GF-D8 (cell line): ENCODE data around the gene STX8.
A peak's percentile ranks its signal among the peaks of the same experiment; 100 is the strongest.
"Not testable (repeated sequence)": the region's sequence is repeated elsewhere in the genome, so short reads cannot be mapped to it uniquely, and the experiment has no call there.

Experiments
- DNase-seq: peaks from one replicate; lab custom pipeline; 2025; lab: John Stamatoyannopoulos, UW

The STX8 gene, protein sequence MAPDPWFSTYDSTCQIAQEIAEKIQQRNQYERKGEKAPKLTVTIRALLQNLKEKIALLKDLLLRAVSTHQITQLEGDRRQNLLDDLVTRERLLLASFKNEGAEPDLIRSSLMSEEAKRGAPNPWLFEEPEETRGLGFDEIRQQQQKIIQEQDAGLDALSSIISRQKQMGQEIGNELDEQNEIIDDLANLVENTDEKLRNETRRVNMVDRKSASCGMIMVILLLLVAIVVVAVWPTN

DNA sequence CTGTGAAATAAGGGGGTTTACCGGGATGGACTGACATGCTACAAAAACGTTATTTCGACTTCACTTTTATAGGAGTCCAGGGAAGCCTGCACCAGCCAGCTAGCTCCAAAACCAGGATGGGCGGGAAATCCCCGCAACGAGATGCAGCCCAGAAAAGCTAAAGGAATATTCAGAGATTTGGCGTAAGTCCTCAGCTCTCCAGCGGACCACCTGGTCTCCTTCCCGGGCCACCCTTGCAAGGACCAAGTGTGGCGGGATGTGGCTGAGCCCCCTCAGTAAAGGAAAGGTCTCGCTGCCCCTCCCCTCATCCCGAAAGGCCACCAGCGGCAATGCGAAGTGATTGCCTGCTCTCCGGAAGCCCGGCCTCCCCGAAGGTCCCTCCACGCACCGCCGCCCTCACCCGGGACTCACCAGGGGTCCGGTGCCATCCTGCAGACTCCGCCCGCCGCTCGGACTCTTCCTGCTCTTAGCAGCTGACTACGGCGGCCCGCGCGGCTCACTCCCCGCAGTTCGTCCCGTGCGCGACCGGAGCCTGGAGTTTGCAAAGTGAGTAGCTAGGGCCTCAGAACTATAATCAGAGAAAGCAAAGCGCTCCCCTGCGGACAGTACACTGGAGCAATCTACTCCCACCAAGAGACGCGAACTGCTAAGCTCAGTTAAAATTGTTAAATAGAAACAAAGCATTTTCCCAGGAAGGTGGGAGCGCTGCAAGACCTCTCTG, at the start of gene STX8:
STX8 (minus strand) TSS at position 440 of the 721 bp plus-strand sequence; CDS start at position 428, 12 bp downstream.
- peak; percentile 64 for DNase-seq

DNA sequence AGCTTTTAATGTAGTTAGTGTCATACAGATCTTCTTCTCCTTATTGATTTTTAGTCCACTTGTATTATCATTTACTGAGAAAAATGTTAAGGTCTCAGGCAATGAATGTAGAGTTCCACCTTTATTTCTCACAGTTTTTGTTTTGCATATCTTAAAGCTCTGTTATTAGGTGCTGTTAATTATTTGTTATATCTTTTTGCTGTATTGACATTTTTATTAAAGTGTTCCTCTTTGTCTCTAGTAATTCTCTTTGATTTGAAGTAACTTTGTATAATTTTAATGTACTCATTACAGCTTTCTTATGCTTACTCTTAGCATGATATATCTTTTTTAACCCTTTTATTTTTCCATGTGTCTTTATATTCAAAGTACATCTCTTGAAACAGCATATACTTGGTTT, 47.3 kb upstream of the STX8 start:
- DNase-seq: no peak

DNA sequence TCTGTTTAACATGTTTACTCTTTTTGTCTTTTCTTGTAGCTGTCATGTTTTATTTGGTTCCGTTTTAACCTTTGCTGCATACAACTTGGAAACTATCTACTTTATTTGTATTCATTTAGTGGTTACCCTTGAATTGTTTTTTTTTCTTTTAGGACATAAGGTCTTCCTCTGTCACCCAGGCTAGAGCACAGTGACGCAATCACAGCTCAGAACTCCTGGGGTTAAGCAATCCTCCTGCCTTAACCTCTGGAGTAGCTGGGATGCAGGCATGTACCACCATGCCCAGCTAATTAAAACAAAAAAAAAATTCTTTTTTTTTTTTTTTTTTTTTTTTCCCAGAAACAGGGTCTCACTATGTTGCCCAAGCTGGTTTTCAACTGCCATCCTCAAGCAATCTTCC, 39.9 kb upstream of the STX8 start:
- no peak for DNase-seq

DNA sequence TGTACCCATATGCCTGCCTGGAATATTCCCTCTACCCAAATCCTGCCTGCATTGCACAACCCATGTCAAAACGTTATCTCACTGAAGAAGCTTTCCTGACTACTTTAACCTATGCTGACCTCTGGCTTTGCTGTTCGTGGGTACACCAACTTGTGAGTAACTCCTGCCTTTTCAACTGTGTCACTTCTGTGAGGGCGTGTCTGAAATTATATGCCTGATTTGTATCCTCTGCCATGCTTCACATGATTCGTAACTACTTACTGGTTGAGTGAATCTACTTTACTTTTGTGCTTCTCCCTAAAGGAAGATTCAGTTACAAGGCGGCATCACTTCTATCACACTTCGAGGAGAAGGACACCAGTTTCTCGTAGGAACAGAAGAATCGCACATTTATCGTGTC, 36.4 kb upstream of the STX8 start:
- no peak for DNase-seq

DNA sequence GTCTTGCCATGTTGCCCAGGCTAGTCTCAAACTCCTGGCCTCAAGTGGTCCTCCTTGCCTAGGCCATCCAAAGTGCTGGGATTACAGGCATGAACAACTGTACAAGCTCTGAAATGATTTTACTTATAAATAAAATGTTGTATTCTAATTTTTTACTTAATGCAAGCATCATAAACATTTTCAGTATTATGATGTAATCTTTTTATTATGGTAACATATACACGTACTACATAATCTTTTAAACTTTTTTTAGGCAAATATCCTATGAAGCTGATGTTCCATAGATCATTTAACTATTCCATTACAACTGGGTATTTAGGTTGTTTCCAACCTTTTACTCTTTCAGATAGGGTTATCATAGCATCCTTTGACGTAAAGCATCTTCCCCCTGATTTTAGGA, 35.9 kb upstream of the STX8 start:
- no peak for DNase-seq

DNA sequence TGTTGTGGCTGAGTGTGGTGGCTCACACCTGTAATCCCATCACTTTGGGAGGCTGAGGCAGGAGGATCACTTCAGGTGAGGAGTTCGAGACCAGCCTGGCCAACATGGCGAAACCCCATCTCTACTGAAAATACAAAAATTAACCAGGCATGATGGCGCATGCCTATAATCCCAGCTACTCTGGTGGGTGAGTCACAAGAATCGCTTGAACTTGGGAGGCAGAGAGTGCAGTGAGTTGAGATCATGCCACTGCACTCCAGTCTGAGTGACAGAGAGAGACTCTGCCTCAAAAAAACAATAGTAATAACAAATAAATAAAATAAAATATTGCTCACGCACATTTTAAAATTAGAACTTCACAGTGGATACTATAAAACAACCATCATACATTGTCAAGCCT, 31.4 kb upstream of the STX8 start:
- DNase-seq: not testable (repeated sequence)

DNA sequence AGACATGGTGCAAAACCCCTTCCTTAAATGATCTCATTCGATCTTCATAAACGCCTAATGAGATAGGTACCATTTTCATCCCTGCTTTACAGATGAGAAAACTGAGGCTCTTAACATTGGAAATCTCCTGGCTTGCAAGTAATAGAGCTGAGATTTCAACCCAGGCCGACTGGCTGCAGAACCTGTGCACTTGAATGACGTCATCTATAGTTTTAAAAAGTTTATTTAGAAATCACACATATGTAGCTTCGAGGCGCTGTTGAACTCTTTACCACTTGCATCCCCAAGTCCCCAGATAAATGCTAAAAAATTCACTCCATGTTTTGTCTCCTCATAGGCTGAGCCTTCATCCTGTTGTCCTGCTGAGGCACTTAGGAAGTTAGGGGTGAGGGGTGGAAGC, 30.8 kb upstream of the STX8 start:
- no peak for DNase-seq

DNA sequence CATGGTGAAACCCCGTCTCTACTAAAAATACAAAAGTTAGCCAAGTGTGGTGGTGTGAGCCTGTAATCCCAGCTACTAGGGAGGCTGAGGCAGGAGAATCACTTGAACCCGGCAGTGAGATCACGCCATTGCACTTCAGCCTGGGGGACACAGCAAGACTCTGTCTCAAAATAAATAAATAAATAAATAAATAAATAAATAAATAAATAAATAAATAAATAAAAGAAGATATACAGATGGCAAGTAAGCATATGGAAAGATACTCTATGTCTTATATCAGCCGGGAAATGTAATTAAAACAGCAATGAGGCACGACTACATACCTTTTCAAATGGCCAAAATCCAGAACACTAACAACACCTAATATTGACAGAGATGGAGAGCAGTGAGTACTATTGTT, 29.0 kb upstream of the STX8 start:
- not testable (repeated sequence) for DNase-seq

DNA sequence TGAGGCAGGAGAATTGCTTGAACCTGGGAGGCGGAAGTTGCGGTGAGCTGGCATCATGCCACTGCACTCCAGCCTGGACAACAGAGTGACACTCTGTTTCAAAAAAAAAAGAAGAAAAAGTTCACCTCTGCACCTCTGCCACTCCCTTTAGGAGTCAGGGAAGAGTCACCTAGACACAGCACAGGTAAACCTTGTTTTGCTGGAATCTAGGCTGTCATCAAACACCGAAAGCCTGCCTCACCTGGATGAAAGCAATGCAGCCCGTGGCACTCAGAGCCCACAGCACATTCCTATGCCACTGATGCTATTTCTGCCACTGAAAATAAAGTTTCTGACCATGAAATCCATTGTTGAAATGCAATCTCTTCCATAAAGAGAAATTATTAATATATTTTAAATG, 23.0 kb upstream of the STX8 start:
- DNase-seq: no peak

DNA sequence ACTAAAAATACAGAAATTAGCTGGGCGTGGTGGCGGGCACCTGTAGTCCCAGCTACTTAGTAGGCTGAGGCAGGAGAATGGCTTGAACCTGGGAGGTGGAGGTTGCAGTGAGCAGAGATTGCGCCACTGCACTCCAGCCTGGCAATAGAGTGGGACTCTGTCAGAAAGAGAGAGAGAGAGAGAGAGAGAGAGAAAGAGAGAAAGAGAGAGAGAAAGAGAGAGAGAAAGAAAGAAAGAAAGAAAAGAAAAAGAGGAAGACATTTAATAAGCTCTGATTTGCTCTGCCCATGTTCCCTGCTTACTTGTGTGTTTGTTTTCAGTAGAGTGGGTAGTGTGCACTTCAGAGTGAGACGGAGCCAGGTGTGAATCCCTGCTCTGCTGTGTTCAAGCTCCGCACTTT, 22.0 kb upstream of the STX8 start:
- not testable (repeated sequence) for DNase-seq

DNA sequence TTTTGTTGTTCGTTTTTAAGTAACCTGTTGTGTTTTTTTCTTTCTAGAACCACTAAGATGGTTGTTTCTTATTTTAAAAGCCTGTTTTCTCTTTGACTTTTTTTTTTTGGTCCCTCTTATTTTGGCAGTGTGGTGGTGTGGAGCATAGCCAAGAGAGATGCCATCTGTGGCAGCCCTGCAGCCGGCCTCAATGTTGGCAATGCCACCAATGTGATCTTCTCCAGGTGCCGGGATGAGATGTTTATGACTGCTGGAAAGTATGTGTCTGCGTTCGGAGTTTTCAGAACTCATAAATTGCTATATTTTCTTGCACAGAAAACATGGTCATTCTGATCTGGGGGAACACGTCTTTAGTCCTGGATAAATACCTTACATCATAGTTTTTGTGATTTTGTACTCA, 18.4 kb upstream of the STX8 start:
- no peak for DNase-seq

DNA sequence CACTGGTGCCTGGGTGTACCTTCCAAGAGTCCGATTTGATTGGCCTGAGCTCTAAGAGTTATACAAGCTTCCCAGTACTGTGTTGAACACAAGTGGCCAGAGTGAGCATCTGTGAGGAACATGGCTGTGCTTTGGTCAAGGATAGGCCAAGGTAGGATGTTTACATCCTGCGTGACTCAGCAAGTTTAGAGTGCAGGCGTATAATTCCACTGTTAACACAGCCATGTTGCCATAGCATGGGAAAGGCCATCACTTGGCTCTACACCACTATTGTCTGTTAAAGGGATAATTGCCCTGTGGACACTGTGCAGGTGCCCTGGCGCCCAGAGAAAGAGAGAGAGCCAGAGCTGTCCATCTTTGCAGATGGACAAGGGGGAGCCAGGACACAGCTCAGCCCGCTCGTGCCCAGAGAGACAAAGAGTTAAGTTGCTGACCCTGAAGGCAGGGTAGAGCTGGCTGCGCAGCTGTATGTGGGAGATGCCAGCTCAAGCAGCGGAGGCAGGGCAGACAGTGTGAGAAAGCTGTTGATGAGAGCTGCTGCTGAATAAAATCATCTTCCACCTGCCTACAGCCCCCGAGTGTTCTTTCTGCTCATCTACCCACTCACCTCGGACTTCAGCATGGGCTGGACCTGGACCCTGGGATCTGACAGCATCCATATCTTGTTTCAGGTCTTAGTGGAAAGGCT, 12.5 kb upstream of the STX8 start:
- no peak for DNase-seq

DNA sequence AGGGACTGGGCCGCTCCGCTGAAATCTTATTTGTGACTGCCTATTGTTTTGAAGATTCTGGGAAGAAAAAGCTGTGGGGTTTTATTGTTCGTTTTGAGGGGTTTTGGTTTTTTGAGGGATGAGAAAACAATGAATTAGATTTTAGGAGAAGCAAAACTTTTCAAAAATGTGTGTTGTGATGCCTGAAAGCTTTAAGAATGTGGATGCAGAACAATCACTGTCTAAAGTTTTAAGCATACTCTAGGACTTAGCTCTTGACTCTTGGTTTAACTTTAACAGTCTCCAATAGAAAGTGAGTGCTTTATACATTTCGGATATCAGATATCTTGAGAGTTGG, 1.7 kb upstream of the STX8 start:
- no peak for DNase-seq

DNA sequence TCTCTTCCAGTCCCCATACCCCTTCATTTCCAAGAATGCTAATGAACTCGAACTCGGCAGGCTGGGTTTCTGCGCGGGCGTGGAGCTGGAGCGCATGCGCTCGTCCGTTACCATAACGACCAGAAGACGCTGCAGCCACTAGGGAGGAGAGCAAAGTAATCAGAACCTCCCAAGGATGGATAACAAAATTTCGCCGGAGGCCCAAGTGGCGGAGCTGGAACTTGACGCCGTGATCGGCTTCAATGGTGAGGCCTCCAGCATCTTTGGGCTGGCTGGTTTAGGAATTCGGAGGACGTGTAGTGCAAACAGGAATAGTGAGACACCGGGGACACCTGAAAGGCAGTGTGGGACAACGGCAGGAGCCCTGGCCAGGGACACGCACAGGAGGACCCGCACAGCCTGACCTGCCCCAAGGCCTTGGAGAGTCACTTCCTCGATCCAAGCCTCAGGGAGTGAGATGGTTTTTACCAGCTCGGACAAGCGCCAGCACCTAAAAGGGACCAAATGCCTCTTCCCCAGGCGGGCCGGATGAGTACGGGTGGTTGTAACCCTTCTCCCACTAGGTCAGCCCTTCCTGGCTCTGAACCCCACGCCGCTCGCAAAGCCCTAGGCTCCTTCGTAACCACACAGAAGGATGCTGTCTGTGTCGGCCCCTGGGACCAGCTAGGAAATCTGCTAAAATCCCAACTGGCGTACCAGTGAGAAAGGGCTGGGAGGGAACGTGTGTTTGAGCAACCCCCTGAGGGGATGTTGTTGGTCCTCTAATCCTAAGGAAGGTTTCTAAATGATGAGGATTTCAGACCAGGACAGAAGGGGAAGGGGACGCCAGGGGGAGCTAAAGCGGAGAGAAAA, 1.1 kb upstream of the STX8 start, which contains the start of gene CFAP52:
CFAP52 (plus strand) TSS at position 122 of the 852 bp plus-strand sequence; CDS start at position 176, 54 bp downstream.
- peak; percentile 18 for DNase-seq

DNA sequence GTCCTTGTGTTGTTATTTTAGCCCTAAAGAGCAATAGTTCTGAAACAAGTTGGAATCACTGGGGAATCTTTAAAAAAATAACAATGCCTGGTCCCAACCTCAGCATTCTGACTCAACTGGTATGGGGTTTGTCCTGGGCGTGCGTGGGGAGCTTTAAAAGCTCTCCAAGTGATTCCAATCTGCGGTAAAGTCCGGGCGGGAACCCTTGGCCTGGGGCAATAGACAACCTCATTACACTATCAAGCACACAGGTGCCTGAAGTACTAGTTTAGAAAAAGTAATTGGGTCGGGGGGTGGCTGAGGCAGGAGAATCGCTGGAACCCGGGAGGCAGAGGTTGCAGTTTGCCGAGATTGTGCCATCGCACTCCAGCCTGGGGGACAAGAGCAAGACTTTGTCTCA, 4.4 kb downstream of the STX8 start:
- DNase-seq: no peak

DNA sequence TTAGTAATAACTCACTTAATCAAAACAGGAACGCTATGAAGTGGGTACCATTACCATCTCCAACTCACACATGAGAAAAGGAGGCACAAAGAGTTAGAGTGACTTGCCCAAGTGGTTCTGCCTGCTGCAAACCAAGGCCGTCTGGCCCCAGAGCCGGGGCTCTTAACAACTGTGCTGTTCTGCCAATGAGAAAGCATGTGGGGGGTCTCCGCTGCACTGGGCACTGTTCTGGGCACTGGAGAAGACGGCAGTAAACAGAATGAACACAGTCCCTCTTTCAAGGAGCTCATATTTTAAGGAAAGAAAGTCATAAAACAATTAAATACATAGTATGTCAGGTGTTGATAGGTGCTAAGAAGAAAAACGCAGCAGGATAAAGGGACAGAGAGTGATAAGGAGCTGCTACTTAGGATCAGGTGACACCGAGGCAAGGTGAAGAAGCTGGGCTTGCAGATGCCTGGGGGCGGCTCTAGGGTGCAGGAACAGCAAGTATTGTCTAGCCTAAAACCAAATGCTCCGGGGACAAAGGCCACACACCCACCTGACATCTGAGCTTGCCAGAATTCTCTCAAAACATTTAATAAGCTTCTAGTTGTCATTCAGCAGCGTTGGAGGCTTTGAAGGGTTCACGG, 6.5 kb downstream of the STX8 start:
- no peak for DNase-seq

DNA sequence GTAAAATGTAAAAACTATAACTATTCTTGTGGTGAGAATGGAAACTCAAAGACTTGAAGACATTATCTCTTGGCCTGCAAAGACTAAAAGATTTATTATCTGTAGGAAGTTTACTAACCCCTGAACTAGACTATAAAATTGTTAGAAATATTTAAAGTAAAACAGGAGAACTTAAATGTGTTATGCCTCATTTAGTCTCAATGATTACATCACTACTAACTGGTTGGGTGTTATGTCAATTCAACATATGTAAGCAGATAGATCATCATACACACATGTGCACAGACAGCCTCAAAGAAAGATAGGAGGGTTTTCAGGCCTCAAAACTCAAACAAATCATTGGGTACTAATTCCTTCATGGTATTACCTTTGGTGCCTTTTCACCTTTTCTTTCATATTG, 7.6 kb downstream of the STX8 start:
- no peak for DNase-seq

DNA sequence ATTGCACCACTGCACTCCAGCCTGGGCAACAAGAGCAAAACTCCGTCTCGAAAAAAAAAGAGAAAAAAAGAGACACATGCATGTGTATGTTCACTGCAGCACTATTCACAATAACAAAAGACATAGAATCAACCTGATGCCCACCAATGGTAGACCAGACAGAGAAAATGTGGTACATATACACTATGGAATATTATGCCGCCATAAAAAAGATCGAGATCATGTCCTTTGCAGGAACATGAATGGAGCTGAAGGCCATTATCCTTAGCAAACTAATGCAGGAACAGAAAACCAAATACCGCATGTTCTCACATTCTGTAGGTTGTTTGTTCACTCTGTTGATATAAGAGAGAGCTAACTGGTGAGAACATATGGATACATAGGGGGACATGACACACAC, 8.9 kb downstream of the STX8 start:
- DNase-seq: not testable (repeated sequence)

DNA sequence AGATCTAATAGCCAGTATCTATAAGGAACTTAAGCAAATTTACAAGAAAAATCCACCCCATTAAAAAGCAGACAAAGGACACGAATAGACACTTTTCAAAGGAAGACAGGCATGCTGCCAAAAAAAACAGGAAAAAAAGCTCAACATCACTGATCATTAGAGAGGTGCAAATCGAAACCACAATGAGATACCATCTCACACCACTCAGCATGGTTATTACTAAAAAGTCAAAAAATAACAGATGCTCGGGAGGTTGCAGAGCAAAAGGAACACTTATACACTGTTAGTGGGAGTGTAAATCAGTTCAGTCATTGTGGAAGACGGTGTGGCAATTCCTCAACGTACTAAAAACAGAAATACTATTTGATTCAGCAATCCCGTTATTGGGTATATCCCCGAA, 9.6 kb downstream of the STX8 start:
- peak; percentile 18 for DNase-seq

DNA sequence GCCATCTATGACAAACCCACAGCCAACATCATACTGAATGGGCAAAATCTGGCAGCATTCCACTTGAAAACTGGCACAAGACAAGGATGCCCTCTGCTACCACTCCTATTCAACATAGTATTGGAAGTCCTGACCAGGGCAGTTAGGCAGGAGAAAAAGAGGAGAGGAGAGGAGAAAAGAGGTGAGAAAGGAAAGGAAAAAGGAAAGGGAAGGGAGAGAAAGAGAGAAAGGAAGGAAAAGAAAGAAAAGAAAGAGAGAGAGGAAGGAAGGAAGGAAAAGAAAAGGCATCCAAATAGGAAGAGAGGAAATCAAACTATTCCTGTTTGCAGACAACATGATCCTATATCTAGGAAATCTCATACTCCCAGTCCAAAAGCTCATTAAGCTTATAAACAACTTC, 11.5 kb downstream of the STX8 start:
- DNase-seq: no peak

DNA sequence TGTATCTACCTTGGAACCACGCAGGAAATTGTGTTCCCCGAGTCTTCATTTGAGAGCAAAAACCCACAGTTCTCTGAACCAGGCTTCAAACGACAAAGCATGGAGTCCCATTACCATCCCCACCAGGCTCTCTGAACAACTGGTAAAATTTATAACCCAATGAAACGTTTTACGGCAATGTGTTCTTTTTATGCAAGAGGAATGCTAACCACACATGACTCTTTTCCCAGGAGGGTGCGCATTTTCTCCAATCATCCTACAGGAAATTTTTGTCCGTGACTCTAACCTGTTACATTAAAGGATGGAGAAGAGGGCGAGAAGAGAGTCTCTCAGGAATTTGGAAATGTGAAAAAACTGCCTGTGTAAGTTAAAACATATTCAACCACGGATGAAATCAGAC, 17.8 kb downstream of the STX8 start:
- no peak for DNase-seq
